NCI-H1417 treated with DMSO at 0.1 percent for 48 hours (cell line): Measurements from ENCODE around the gene EVI5L.

Experiments used
- DNase-seq: peaks from one replicate; lab custom pipeline; 2025; lab: John Stamatoyannopoulos, UW

The EVI5L gene

DNA sequence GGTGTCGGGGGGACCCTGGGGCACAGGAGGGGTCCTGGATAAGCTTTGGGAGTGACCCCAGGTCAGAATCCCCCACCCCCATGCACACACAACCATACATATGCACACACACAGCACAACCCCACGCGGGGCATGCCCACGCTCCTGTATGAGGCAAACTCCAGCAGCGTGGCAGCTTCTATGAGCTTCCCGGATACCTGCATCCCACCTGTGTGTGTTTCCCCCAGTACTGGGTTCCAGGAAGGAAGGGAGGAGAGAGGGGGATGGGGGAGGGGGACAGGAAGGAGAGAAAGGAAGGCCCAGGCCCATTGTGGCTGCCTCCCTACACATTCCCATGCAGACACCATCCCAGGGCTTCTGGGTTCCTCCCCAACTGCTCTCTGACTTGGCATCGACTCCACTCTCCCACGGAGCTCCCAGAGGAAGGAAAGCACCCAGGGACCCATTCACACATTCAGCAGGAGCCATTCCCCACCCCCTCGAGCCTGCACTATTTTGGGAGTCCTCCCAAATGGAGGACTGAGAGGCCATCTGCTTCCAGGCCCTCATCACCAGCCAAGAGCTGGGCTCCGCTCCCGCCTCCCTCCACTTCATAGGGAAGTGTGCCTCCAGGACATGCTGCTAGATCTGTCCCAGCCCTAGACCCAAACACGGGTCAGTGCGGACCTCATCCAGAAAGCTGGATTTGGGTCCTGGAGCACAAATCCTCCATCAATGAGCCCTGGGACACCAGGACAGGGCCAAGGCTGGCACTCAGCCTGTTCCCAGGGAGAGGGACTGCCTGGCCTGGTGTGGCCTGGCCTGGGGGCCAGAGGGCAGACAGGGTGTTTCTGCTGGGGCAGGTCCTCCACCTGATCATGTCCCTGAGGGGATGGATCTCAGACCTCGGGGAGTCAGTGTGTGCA lies 30.9 kb downstream of the EVI5L start:
- DNase-seq = no peak

DNA sequence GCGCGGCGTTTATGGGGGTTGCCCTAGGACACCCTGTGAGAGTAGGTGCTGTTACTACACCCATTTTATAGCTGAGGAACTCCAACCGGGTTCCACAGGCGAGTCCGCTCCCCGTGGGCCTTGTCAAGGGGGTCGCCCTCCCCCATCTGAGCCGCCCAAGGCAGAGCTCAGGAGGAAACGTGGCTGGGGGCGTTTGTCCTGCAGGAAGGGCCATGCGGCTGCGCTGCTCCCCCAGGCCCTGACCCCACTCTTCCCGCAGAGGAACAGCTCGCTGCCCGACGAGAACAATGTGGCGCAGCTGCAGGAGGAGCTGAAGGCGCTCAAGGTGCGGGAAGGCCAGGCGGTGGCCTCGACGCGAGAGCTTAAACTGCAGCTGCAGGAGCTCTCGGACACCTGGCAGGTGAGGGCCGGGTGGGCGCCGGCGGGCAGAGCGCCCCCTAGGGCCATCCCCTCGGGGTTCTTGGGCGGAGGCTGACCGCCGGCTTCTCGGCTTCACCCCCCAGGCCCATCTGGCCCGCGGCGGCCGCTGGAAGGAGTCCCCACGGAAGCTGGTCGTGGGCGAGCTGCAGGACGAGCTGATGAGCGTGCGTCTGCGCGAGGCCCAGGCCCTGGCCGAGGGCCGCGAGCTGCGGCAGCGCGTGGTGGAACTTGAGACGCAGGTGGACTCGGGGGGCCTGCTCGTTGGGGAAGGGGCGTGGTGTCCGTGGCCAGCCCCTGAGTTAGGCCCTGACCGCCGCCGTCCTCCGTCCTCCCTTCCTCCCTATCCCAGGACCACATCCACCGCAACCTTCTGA lies 31.8 kb downstream of the EVI5L start:
- DNase-seq = no peak

DNA sequence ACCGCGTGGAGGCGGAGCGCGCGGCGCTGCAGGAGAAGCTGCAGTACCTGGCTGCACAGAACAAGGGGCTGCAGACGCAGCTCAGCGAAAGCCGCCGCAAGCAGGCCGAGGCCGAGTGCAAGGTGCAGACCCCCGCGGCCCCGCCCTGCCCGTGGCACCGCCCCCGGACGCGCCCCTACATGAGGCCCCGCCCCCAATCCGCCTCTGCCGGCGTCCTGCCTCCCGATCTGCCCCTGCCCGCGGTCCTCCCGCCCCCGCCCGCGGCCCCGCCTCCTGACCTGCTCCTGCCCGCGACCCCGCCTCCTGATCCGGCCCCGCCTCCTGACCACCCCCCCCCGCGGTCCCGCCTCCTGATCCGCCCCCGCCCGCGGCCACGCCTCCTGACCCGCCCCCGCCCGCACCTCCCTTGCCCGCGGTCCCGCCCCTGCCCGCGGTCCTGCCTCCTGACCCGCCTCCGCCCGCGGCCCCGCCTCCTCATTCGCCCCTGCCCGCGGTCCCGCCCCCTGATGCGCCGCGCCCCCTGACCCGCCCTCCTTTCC lies 32.5 kb downstream of the EVI5L start:
- no peak for DNase-seq

DNA sequence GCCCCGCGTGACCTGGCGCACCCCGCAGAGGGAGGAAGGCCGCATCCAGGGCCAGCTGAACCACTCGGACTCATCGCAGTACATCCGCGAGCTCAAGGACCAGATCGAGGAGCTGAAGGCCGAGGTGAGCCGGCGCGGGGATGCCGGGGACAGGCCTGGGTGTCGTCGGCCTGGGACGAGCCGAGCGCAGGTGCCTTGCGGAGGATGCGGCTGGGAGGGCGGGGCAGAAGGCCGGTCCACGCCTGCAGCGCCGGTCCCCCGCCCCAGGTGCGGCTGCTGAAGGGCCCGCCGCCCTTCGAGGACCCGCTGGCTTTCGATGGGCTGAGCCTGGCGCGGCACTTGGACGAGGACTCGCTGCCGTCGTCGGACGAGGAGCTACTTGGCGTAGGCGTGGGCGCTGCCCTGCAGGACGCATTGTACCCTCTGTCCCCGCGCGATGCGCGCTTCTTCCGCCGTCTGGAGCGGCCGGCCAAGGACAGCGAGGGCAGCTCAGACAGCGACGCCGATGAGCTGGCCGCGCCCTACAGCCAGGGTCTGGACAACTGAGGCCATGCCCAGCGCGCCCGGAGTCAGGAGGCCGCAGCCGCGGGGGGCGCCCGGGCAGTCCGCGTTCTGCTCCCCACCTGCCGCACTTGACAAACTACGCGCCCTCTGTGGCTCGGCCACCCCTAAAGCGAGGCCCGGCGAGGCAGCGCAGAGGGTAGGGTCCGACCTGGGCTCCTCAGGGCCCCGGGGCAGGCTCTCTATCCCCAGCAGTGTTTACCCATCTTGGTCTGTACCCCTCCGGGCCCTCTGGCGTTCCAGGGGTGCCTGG lies 33.3 kb downstream of the EVI5L start:
- DNase-seq = no peak

DNA sequence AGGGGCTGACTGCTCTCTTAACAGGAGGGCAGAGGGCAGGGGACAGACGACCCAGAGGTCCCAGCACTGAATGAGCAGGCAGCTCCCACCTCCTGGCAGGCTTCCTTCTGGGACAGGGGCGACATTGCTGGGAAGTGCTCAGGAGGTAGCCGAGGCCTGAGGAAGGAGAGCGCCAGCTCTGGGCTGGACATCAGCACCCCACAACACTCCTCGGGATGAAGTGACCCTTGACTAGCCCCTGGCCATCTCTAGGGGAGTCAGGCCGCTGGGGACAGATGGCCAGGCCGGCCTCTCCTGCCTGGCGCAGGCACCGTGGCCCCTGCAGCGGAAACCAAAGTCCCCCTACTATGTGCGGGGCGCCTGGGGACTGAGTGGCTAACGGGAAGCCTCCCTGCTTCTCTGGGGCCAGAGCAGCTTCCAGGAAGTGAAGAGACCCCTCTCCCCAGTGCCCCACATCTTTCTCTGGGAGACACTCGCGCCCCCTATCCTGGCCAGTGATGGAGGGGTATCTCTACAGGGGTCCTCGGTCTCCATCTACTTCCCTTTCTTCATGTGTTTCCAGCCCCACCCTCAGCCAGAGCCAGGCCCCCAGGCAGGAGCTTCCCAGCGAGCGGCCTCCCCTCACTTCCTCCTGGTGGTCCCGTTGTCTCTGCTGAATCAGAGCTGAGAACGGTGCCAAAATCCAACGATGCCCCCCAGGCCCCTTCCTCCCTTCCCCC lies 34.1 kb downstream of the EVI5L start:
- DNase-seq = no peak

DNA sequence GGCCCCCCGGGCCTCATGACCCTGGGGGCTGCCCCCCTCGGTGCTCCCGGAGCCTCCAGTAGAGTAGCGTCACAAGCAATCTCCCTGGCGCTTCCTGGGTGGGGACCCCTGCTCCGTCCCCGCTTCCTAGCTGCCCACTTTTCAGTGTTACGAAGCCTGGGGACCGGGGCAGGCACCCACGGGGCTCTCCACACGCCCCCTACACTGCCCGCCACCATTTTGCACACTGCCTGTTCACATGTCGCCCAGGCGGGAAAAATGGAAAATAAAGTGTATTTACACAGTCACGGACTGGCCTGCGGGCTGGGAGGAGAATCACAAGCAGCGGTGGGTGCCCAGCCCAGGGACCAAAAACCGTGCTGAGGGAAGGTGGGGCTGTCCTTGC lies 34.7 kb downstream of the EVI5L start:
- no peak for DNase-seq

DNA sequence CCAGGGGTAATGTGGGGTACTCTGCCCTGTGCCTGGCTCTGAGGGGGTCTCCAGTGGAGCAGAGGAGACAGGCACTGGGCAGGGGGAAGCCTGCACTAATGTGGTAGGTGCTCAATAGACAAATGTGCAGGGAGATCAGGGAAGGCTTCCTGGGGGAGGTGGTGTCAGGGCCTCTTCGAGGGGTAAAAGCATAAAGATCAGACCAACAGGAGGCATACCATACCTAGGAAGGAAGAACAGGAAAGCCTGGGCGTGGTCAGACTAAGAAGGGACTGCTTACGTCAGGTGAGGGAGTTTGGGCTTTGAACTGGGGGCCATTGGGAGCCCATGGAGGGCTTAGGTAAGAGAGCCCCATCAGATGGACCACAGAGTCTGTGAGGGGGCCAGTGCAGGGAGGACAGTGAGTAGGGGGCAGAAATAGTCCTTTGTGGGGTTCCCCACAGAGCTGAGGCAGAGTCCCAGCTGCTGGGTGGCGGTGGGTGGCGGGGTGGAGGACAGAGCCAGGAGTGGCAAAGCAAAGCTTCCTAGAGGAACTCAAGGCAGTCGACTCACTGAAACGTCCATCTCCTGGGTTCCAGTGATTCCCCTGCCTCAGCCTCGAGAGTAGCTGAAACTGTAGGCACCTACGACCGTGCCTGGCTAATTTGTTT lies 35.4 kb downstream of the EVI5L start:
- DNase-seq = no peak

DNA sequence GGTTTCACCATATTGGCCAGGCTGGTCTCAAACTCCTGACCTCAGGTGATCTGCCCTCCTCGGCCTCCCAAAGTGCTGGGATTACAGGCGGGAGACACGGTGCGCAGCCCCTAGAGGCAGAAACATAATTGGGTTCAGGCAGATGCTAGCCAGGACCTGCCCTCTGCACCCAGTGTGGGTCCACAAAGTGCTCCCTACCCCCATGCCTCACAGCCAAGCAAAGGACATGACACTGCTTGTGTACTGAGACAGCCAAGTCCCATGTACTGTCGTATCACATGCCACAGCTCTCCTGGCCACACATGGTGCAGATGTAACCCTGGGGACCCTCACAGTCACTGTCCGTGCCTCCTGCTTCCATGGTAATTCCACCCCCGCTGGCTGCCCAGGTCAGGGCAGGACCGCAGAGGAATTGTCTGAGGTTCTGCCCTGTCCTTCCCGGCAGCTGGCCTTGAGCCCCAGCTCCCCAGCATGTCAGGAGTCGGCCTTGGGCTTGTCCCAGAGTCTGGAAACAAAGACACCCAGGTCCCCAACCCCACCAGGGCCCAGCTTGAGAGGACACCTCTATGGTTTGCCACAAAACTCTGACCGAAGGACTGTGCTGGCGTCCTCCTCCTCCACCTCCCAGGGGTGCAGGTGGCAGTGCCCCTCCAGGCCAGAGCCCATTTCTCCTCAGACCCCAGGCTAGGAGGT lies 36.5 kb downstream of the EVI5L start:
- no peak for DNase-seq

DNA sequence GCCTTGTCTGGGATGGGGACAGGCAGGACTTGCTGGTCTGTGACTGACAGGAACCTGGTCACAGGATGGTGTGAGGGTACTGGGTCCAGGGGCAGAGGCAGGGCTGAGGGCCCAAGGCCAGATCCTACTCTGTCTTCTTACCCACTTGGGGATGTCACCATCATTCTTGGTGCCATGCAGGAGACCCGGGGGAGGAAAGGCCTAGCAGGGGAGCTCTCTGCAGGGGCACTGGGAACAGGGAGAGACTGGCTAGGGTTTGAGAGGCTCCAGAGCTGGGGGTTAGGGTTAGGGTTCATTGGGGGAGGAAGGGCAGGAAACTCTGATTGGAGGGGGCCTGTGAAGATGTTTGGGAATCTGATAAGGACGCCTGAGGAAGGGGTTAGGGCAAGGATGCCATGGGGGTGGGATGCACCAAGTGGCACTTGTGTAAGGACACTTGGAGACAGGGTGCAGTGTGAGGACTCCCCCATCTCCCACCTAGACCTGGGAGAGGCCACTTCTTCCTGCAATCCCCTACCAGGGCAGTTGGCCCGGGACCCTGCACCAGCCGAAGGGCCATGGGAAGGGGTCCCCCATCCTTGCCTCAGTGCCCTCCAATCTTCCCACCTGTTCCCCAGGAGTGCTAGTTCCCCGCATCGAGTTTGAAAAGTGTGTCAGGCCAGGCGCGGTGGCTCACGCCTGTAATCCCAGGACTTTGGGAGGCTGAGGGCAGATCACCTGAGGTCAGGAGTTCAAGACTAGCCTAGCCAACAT lies 37.2 kb downstream of the EVI5L start:
- no peak for DNase-seq

DNA sequence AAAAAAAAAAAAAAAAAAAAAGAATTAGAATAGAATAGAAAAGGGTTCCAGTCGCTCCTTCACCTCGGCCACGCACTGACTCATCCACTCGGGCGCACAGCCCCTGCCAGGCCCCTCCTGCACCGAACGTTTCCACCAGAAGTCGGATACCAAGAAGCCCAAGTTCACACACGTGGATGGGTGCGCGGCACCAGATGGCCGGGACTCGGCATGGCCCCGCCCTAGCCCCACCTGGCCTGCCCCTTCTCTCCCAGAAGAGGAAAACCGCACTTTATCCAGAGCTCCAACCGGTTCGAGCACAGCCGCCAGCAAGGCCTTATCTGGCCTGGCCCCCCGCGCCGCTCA lies 38.3 kb downstream of the EVI5L start:
- no peak for DNase-seq

DNA sequence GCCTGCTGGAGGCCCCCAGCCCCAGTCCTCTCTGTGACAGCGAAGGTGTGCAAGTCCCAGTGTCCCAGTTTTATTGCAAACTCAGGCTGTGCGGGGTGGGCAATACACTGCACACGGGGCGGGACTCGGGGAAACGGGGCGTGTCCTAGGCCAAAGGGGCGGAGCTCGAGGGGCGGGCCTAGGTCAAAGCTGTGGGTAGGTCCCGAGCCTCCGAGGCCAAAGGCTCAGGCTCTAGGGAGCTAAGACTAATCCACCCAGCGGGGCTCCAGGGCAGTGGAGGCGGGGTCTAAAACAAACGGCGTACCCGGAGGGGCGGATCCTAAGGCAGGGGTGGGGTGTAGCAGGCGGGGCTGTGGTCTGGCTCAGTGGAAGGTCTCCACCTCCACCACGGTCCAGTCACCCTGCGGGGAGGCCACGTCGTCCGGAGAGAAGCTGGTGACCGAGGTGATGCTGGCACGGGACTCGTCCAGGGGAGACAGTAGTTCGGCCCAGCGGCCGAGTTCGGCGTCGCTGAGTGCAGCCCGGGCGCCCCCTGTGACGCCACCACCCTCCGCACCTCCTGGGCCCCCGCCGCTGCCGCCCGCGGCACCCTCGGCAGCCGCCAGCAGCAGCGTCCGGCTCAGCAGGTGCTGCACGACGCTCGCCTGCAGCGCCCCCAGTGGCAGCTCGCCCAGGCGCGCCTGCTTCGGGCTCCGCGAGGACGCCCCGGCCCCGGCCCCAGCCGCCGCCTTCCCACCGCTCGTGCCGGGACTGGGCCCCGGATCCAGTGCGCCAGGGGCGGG lies 38.8 kb downstream of the EVI5L start:
- no peak for DNase-seq

DNA sequence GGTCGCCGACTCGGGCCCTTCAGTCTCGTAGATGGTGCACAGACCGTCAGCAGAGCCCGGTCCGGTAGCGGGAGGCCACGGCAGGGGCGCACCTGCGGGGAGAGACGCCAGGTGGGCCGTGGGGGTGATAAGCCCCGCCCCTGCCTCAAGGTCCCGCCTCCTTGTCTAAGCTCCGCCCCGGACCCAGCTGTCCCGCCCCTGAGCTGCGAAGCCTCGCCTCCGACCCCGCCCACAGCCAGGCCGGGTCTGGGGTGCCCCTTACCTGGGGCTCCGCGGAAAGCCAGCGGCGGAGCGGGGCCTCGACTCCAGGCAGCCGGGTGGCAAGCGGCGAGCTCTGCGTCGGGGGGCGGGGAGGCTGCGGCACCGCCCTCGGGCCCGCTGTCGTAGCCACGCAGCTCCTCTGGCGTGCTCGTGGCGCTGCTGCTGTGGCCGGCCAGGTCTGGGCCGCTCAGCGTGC lies 39.5 kb downstream of the EVI5L start:
- no peak for DNase-seq

DNA sequence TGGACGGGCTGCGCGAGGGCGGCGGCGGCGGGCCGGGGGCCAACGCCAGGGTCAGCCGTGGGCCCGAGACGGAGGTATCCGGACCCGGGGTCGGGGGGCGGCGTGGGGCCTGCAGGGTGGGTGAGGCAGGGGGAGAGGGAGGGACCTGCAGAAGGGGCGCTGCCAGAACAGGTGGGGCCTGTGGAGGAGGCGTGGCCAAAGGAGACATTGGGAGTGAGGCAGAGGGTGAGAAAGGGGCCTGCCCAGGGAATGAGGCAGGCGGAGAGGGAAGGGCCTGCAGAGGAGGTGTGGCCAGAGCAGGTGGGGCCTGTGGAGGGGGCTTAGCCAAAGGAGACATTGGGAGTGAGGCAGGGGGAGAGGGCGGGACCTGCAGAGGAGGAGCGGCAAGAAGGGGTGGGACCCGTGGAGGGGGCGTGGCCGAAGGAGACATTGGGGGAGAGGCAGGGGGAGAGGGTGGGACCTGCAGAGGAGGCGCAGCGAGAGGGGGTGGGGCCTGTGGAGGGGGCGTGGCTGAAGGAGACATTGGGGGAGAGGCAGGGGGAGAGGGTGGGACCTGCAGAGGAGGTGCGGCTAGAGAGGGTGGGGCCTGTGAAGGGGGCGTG lies 40.0 kb downstream of the EVI5L start:
- no peak for DNase-seq

DNA sequence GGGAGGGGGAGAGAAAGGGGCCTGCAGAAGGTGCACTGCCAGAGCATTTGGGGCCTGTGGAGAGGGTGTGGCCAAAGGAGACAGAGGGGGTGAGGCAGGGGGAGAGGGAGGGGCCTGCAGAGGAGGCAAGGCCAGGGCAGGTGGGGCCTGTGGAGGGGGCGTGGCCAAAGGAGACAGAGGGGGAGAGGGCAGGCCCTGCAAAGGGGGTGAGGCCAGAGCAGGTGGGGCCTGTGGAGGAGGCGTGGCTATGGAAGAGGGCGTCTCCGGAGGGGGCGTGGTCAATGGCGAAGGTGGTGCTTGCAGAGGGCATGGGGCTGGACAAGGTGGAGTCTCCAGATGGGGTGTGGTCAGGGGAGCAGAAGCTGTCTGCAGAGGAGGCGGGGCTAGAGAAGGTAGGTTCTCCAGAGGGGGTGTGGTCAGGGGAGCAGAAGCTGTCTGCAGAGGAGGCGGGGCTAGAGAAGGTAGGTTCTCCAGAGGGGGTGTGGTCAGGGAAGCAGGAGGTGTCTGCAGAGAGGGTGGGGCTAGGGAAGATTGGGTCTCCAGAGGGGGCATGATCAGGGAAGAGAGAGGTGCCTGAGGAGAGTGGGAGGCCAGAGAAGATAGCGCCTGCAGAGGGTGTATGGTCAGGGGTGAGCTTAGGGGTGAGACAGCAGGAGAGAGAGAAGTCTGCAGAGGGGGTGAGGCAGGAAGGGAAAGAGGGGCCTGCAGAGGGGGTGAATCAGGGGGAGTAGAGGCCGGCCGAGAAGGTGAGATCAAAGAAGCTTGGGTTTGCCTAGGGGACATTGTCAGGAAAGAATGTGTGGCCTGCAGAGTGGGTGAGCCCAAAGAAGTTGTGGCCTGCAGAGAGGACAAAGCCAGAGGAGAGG lies 40.8 kb downstream of the EVI5L start:
- no peak for DNase-seq

DNA sequence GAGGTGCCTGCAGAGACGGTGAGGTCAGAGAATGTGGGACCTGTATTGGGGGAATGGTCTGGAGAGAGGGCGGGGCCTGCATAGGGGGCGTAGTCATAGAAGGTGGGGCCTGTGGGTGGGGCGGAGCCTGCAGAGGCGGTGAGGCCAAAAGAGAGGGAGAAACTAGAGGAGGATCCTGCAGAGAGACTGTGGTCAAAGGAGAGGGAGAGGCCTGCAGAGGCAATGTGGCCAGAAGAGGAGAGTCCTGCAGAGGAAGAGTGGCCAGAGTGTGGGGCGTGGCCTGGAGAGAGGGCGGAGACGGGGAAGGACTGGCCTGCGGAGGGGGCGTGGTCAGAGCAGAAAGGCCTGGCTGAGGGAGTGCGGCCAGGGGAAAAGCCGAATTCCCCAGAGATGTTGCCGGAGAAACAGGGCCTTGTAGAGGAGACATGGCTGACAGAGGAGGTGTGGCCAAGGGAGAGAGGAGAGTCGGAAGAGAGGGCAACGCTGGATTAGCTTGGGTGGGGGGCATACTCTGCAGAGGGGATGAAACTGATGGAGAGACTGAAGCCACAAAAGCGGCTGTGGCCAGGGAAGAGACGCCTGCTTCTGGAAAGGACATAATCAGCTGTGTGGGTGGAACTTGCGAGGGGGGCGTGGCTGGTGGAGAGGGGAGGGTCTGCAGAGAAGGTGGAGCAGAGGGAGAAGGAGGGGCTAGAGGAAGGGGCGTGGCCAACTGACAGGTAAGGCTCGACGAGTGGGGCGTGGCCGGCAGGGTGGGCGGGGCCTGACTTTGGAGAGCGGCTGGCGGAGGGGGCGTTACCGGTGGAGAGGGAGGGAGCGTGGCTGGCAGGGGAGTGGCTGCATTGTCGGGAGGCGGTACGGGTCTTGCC lies 41.7 kb downstream of the EVI5L start:
- no peak for DNase-seq
